HEK293 (cell line): Measurements from ENCODE around the gene KLHL14.

ENCODE experiments used
- CTCF ChIA-PET: fragments of 350-600 bp; formaldehyde crosslinking; extraction: SDS; loops from one replicate; lab custom pipeline; 2021; ENCODE audit warnings: antibody characterized with exemption; lab: Yijun Ruan, JAX
- POLR2A ChIA-PET: fragments of 300-600 bp; formaldehyde crosslinking; extraction: SDS; loops from one replicate; lab custom pipeline; 2020; ENCODE audit warnings: antibody characterized with exemption, inconsistent platforms; lab: Yijun Ruan, JAX
- H3K27ac ChIP-seq: fragments of 200-500 bp; sonication (Bioruptor generic); 2 replicates; pipeline ENCODE4 v1.5.1; 2014; ENCODE audit warnings: low read depth, low read length, control low read depth, inconsistent platforms; ENCODE audit errors: extremely low read depth
- H3K36me3 ChIP-seq, 2 experiments: fragments of 200-500 bp in 1 of 2; sonication (Bioruptor generic) in 1 of 2; 1 replicate in 1 of 2; 2 replicates in 1 of 2; pipeline ENCODE4 v1.5.1; 2014 to 2017; ENCODE audit warnings: inconsistent platforms in 2 of 2, low read length in 2 of 2; ENCODE audit not compliant: control insufficient read depth in 2 of 2, insufficient read depth in 1 of 2
- H3K4me1 ChIP-seq: fragments of 200-500 bp; sonication (Bioruptor generic); 2 replicates; pipeline ENCODE4 v1.5.1; 2014; ENCODE audit warnings: mild to moderate bottlenecking, low read length, inconsistent platforms; ENCODE audit not compliant: control insufficient read depth, insufficient read depth
- H3K4me3 ChIP-seq: 2 replicates; pipeline ENCODE4 v1.5.1; 2011; ENCODE audit warnings: low read depth, mild to moderate bottlenecking, control low read depth, low read length, moderate library complexity
- H3K9me3 ChIP-seq: fragments of 200-500 bp; sonication (Bioruptor generic); 2 replicates; pipeline ENCODE4 v1.5.1; 2014; ENCODE audit warnings: low read depth, low read length, inconsistent platforms; ENCODE audit not compliant: control insufficient read depth, insufficient read depth
- BCL11A ChIP-seq: fragments of 450-650 bp; formaldehyde crosslinking; IDR thresholded peaks from 2 replicates; pipeline ENCODE4 v1.5.1; 2016; ENCODE audit warnings: low read depth, missing biosample characterization, missing genetic modification characterization
- GLI2 ChIP-seq: fragments of 450-650 bp; formaldehyde crosslinking; IDR thresholded peaks from 2 replicates; pipeline ENCODE4; 2017; ENCODE audit warnings: missing biosample characterization, missing genetic modification characterization, low read depth, borderline replicate concordance
- GLIS1 ChIP-seq: fragments of 450-650 bp; formaldehyde crosslinking; IDR thresholded peaks from 2 replicates; pipeline ENCODE4 v1.5.1; 2016; ENCODE audit warnings: missing biosample characterization, missing genetic modification characterization
- PRDM2 ChIP-seq: fragments of 450-650 bp; formaldehyde crosslinking; IDR thresholded peaks from 2 replicates; pipeline ENCODE4 v1.5.1; 2016; ENCODE audit warnings: missing biosample characterization, missing genetic modification characterization, borderline replicate concordance
- TRIM28 ChIP-seq: IDR thresholded peaks from 2 replicates; pipeline ENCODE4 v1.6.1; 2011; ENCODE audit warnings: low read length, control low read depth, borderline replicate concordance
- YY1 ChIP-seq: fragments of 450-650 bp; formaldehyde crosslinking; IDR thresholded peaks from 2 replicates; pipeline ENCODE4 v1.5.1; 2018; ENCODE audit warnings: missing biosample characterization, missing genetic modification characterization
- ZNF26 ChIP-seq: fragments of 450-650 bp; formaldehyde crosslinking; IDR thresholded peaks from 2 replicates; pipeline ENCODE4 v1.5.1; 2016; ENCODE audit warnings: missing biosample characterization, missing genetic modification characterization
- ZNF529 ChIP-seq: fragments of 450-650 bp; formaldehyde crosslinking; IDR thresholded peaks from 2 replicates; pipeline ENCODE4 v1.5.1; 2017; ENCODE audit warnings: missing genetic modification characterization, missing biosample characterization; ENCODE audit not compliant: insufficient replicate concordance
- ZNF626 ChIP-seq: fragments of 450-650 bp; sonication (Bioruptor Pico); formaldehyde crosslinking; IDR thresholded peaks from 2 replicates; pipeline ENCODE4 v1.5.1; 2018; ENCODE audit warnings: missing biosample characterization, missing genetic modification characterization, inconsistent platforms

Gene KLHL14

GRCh38 chr18:32624182-32624723 is 148.6 kb downstream of the KLHL14 start:
- CTCF ChIA-PET: interaction anchor here (0.7 kb wide), 1 partner anchor 26 kb away, joined by 3 read pairs; no protein-coding TSS in a partner anchor
- H3K27ac ChIP-seq: no peak overlapping the region
- TF ChIP-seq TRIM28 (0 out of 2 replicates have a peak, but pooled peaks have one; percentile 59), ZNF626 (no peak)
- H3K4me1 ChIP-seq: no peaks in the 10 kb centered on the region
- POLR2A ChIA-PET: no interaction called here
- H3K4me3 ChIP-seq: no peak overlapping the region
- no peaks in the 10 kb centered on the region for H3K36me3 ChIP-seq
- no peaks in the 10 kb centered on the region for H3K9me3 ChIP-seq

GRCh38 chr18:32623563-32623962 is 149.3 kb downstream of the KLHL14 start:
- no peaks in the 10 kb centered on the region for H3K36me3 ChIP-seq
- POLR2A ChIA-PET: no interaction called here
- H3K27ac ChIP-seq: no peak overlapping the region
- CTCF ChIA-PET: no interaction called here
- H3K9me3 ChIP-seq: no peaks in the 10 kb centered on the region
- TF ChIP-seq GLIS1 (tag by site-specific recombination) (no peak), ZNF26 (tag by site-specific recombination) (no peak), BCL11A (no peak), ZNF529 (no peak), GLI2 (tag by site-specific recombination) (no peak), YY1 (tag by site-specific recombination) (no peak), PRDM2 (no peak)
- no peaks in the 10 kb centered on the region for H3K4me1 ChIP-seq
- H3K4me3 ChIP-seq: no peak overlapping the region
